CD14-positive monocyte (primary cell): Measurements from ENCODE around the gene CST3. TPM values are rescaled to one million over a fixed set of nuclear protein-coding genes. Genes with fewer than 3 reads are reported as not detected.

Experiments used
- DNase-seq, 3 donors: peaks; one replicate each; pipeline ENCODE4 v3.0.0-alpha.2; 2011 to 2022
- H2AFZ ChIP-seq: 2 replicates; pipeline ENCODE4 v1.6.0; 2012; ENCODE audit warnings: mild to moderate bottlenecking, low read depth, low read length, inconsistent platforms; ENCODE audit not compliant: insufficient read depth, poor library complexity, severe bottlenecking
- H3K27ac ChIP-seq, 2 donors: 1 replicate in 1 of 2; 2 replicates in 1 of 2; pipeline ENCODE4 v1.5.1; 2012 to 2013; ENCODE audit warnings: low read length in 2 of 2, control low read depth in 1 of 2, inconsistent platforms in 1 of 2, low read depth in 1 of 2, mild to moderate bottlenecking in 1 of 2
- H3K27me3 ChIP-seq, 2 donors: one replicate each; pipeline versions ENCODE4 v1.6.0 to v1.6.1; 2011 to 2013; ENCODE audit warnings: low read length in 2 of 2; ENCODE audit not compliant: control insufficient read depth in 2 of 2, insufficient read depth in 2 of 2
- H3K36me3 ChIP-seq, 2 donors: replicated peaks in 1 of 2; 1 replicate in 1 of 2; 2 replicates in 1 of 2; pipeline versions ENCODE4 v1.5.1 to v1.6.1; 2012 to 2013; ENCODE audit warnings: low read length in 2 of 2, control low read depth in 1 of 2, inconsistent platforms in 1 of 2, mild to moderate bottlenecking in 1 of 2; ENCODE audit not compliant: insufficient read depth in 2 of 2, control insufficient read depth in 1 of 2
- H3K4me1 ChIP-seq, 2 donors: 1 replicate in 1 of 2; 2 replicates in 1 of 2; pipeline versions ENCODE4 v1.5.1 to v1.6.1; 2012 to 2013; ENCODE audit warnings: low read length in 2 of 2, control low read depth in 1 of 2, inconsistent platforms in 1 of 2, mild to moderate bottlenecking in 1 of 2, moderate library complexity in 1 of 2; ENCODE audit not compliant: insufficient read depth in 2 of 2, control insufficient read depth in 1 of 2
- H3K4me2 ChIP-seq: replicated peaks from 2 replicates; pipeline ENCODE3; 2012; ENCODE audit warnings: low read length, moderate library complexity, mild to moderate bottlenecking; ENCODE audit not compliant: poor library complexity, severe bottlenecking; ENCODE audit errors: extremely low read depth
- H3K4me3 ChIP-seq, 3 experiments: fragments of 200-600 bp in 1 of 3; sonication (generic) in 1 of 3; replicated peaks in 1 of 3; 1 replicate in 2 of 3; 2 replicates in 1 of 3; pipeline ENCODE4 v1.5.1; 2011 to 2013; ENCODE audit warnings: low read length in 3 of 3, mild to moderate bottlenecking in 3 of 3, control low read depth in 2 of 3, low read depth in 2 of 3, inconsistent platforms in 1 of 3, moderate library complexity in 1 of 3
- H3K79me2 ChIP-seq: 2 replicates; pipeline ENCODE4 v1.6.0; 2012; ENCODE audit warnings: mild to moderate bottlenecking, control low read depth, inconsistent platforms, low read length, moderate library complexity; ENCODE audit not compliant: insufficient read depth
- H3K9ac ChIP-seq: 2 replicates; pipeline ENCODE4 v1.6.0; 2017; ENCODE audit warnings: low read length, mild to moderate bottlenecking; ENCODE audit not compliant: insufficient read depth, poor library complexity, severe bottlenecking
- H3K9me3 ChIP-seq, 2 donors: replicated peaks in 1 of 2; 1 replicate in 1 of 2; 2 replicates in 1 of 2; pipeline versions ENCODE4 v1.5.1 to v1.6.1; 2012 to 2013; ENCODE audit warnings: low read length in 2 of 2, control low read depth in 1 of 2; ENCODE audit not compliant: control insufficient read depth in 1 of 2, insufficient read depth in 1 of 2
- H4K20me1 ChIP-seq: 2 replicates; pipeline ENCODE4 v1.6.0; 2012; ENCODE audit warnings: mild to moderate bottlenecking, low read length, control low read depth, moderate library complexity; ENCODE audit not compliant: insufficient read depth
- H3K27ac Mint-ChIP-seq, 7 donors: one replicate each; pipeline ENCODE4 v1.8.0; 2020; ENCODE audit warnings: mild to moderate bottlenecking in 7 of 7, mixed read lengths in 7 of 7, moderate library complexity in 6 of 7, inconsistent platforms in 2 of 7
- H3K27me3 Mint-ChIP-seq, 3 donors: one replicate each; pipeline ENCODE4 v1.8.0; 2021 to 2022; ENCODE audit warnings: low read depth in 3 of 3, mild to moderate bottlenecking in 3 of 3, mixed read lengths in 3 of 3, moderate library complexity in 3 of 3, inconsistent platforms in 1 of 3
- H3K36me3 Mint-ChIP-seq, 2 donors: one replicate each; pipeline ENCODE4 v1.8.0; 2020; ENCODE audit warnings: mixed read lengths in 2 of 2, inconsistent platforms in 1 of 2, mild to moderate bottlenecking in 1 of 2
- H3K4me1 Mint-ChIP-seq: one replicate; pipeline ENCODE4 v1.8.0; 2020; ENCODE audit warnings: mild to moderate bottlenecking, mixed read lengths
- H3K4me3 Mint-ChIP-seq, 2 donors: one replicate each; pipeline ENCODE4 v1.8.0; 2020; ENCODE audit warnings: mild to moderate bottlenecking in 2 of 2, mixed read lengths in 2 of 2, moderate library complexity in 1 of 2
- H3K9me3 Mint-ChIP-seq, 7 donors: one replicate each; pipeline ENCODE4 v1.8.0; 2020 to 2022; ENCODE audit warnings: mixed read lengths in 7 of 7, mild to moderate bottlenecking in 6 of 7, moderate library complexity in 6 of 7, inconsistent platforms in 2 of 7
- WGBS: methylation state at CpG from one replicate; pipeline ENCODE4 v1.1.5; 2013; ENCODE audit warnings: missing lambda C conversion rate; ENCODE audit not compliant: insufficient coverage; 5-methylcytosine and 5-hydroxymethylcytosine counted together
- intact Hi-C, 2 donors: fragments of 100-400 bp; cut with micrococcal nuclease; formaldehyde crosslinking; loops; one replicate each; pipeline versions ENCODE4 v1.15.0 to v1.15.1; 2023
- polyA plus RNA-seq, 3 donors: library from polyadenylated mRNA; depleted of rRNA in 1 of 3; unstranded in 2 of 3; stranded (reverse) in 1 of 3; fragments of 300-500 nt in 2 of 3; fragments of >200 nt in 1 of 3; fragmentation: Illumina TruSeq in 2 of 3; gene quantifications; 1 replicate in 2 of 3; 2 replicates in 1 of 3; pipeline ENCODE4 v1.2.3, GENCODE V29; 2012 to 2021
- TF ChIP-seq, protein P1 (sequence below): fragments of 200-600 bp; IDR thresholded peaks from one replicate; pipeline ENCODE4 v1.8.0; 2022; ENCODE audit warnings: antibody characterized with exemption, mild to moderate bottlenecking

CST3 gene
- polyA plus RNA-seq, 3 donors: 1,459 to 3,222 (median 2,657) TPM

DNA sequence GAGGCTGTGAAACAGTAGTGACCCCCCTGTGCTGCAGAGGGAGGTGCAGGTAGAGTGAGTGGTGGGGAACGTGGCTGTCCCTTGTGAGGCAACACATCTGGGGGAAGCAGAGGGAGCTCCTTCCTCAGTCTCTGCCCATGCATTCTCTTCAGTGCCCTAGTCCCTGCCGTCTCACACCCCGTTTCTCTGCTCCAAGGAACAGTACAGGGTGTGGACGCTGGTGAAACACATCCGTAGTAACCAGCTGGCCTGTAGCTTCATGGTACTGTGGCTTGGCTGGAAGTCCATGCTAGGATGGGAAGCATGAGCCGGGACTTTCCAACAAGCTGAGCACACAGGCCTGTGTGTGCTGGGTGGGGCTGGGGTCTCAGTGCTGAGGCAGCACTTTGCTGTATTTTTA, 25.4 kb upstream of the CST3 start:
- Histone ChIP-seq H3K27ac (no peak overlapping the region), H3K4me2 (no peak overlapping the region), H3K79me2 (no peaks in the 10 kb centered on the region), H3K36me3 (no peaks in the 10 kb centered on the region), H4K20me1 (no peaks in the 10 kb centered on the region), H3K27me3 (no peaks in the 10 kb centered on the region), H3K4me1 (peaks cover 11 to 15% of the 10 kb centered on the region in 2 donors), H3K9ac (no peak overlapping the region), H3K4me3 (no peak overlapping the region), H3K9me3 (no peaks in the 10 kb centered on the region), H2AFZ (no peak overlapping the region)
- DNase-seq: no peak
- 100% methylated on average over 5 of the region's 6 CpGs for WGBS
- H3K27me3 Mint-ChIP-seq: peaks cover 0 to 2% (median 2%) of the 10 kb centered on the region in 3 donors
- TF ChIP-seq, protein P1, sequence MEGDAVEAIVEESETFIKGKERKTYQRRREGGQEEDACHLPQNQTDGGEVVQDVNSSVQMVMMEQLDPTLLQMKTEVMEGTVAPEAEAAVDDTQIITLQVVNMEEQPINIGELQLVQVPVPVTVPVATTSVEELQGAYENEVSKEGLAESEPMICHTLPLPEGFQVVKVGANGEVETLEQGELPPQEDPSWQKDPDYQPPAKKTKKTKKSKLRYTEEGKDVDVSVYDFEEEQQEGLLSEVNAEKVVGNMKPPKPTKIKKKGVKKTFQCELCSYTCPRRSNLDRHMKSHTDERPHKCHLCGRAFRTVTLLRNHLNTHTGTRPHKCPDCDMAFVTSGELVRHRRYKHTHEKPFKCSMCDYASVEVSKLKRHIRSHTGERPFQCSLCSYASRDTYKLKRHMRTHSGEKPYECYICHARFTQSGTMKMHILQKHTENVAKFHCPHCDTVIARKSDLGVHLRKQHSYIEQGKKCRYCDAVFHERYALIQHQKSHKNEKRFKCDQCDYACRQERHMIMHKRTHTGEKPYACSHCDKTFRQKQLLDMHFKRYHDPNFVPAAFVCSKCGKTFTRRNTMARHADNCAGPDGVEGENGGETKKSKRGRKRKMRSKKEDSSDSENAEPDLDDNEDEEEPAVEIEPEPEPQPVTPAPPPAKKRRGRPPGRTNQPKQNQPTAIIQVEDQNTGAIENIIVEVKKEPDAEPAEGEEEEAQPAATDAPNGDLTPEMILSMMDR: no peak
- no peaks in the 10 kb centered on the region for H3K9me3 Mint-ChIP-seq
- H3K27ac Mint-ChIP-seq: no peak overlapping the region
- no peaks in the 10 kb centered on the region for H3K36me3 Mint-ChIP-seq
- intact Hi-C loops: no loop called here
- no peak overlapping the region for H3K4me3 Mint-ChIP-seq
- H3K4me1 Mint-ChIP-seq: peaks cover 19% of the 10 kb centered on the region

DNA sequence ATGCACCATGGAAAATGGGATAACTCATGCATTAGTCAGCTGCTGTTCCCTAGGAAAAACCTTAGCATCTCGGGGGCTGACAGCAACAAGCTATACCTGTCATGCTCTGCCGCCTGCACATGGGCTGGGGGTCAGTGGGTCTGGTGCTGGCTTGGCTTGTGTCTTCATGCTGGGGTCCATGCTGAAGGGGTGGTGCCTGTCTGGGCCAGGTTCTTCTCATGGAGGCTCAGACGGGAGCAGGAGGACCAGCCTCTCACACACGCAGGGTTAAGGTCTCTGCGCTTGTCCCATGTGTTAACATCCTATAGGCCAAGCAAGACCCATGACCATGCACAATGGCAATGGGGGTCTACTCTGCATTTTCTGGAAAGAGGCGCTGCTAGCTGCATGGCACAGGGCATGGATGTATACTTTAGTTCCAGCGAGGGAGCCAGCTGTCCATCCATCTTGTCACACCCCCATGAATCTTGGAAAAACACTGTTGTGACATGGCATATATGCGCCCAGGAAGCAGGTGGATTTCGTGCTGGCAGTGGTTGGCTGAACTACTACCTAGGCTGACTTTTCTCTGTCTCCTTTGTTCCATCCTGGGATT, 24.6 kb upstream of the CST3 start:
- Histone ChIP-seq H3K4me2 (no peak overlapping the region), H3K9ac (no peak overlapping the region), H3K27ac (no peak overlapping the region), H2AFZ (no peak overlapping the region), H3K4me3 (no peak overlapping the region), H4K20me1 (no peaks in the 10 kb centered on the region), H3K79me2 (no peaks in the 10 kb centered on the region), H3K36me3 (no peaks in the 10 kb centered on the region), H3K9me3 (no peaks in the 10 kb centered on the region), H3K27me3 (no peaks in the 10 kb centered on the region), H3K4me1 (peaks cover 12 to 18% of the 10 kb centered on the region in 2 donors)
- Mint-ChIP-seq H3K27ac (peak overlapping the region in 1 of 7 donors; percentile 55), H3K4me3 (no peak overlapping the region), H3K27me3 (peaks cover 0 to 2% (median 2%) of the 10 kb centered on the region in 3 donors), H3K4me1 (peaks cover 22% of the 10 kb centered on the region), H3K9me3 (no peaks in the 10 kb centered on the region), H3K36me3 (no peaks in the 10 kb centered on the region)
- TF ChIP-seq, protein P1: no peak
- no peak for DNase-seq
- 98% methylated on average over 6 of the region's 9 CpGs for WGBS
- intact Hi-C loops: no loop called here
